ENCODE data around the gene ARHGEF16.

DNA sequence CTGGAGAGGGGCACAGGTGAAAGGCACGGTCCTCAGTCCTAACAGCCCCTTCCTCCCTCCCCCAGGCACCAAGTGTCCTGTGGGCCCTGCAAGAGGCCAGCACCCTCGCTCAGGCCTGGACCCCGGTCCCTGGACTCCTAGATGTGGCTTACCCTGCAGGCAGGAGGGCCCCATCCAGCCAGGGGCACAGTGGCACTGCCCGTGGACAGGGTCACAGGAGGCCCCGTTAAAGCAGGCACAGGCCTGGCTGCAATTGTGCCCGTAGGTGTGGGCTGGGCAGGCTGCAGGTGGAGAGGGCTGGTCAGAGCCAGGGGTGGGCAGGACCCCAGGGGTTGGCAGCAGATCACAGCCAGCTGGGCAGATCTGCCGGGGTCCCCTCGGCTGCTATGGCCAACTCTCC lies 44.5 kb downstream of the ARHGEF16 start:
- TF ChIP-seq, protein P1, sequence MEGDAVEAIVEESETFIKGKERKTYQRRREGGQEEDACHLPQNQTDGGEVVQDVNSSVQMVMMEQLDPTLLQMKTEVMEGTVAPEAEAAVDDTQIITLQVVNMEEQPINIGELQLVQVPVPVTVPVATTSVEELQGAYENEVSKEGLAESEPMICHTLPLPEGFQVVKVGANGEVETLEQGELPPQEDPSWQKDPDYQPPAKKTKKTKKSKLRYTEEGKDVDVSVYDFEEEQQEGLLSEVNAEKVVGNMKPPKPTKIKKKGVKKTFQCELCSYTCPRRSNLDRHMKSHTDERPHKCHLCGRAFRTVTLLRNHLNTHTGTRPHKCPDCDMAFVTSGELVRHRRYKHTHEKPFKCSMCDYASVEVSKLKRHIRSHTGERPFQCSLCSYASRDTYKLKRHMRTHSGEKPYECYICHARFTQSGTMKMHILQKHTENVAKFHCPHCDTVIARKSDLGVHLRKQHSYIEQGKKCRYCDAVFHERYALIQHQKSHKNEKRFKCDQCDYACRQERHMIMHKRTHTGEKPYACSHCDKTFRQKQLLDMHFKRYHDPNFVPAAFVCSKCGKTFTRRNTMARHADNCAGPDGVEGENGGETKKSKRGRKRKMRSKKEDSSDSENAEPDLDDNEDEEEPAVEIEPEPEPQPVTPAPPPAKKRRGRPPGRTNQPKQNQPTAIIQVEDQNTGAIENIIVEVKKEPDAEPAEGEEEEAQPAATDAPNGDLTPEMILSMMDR (IDR thresholded peaks at IDR 0.05 in 4 of 5, conservative IDR thresholded peaks at IDR 0.05 in 1 of 5): no peak
- TF ChIP-seq POLR2A (IDR thresholded peaks at IDR 0.05): no peak

Measured in gastrocnemius medialis (tissue), 4 donors.